H9 (cell line): ENCODE data around the gene ATP8A1. TPM values are rescaled to one million over a fixed set of nuclear protein-coding genes. Genes with fewer than 3 reads are reported as not detected.

Experiments
- DNase-seq: peaks from one replicate; pipeline ENCODE4 v3.0.0-alpha.2; 2017
- H2AFZ ChIP-seq: one replicate; pipeline ENCODE4 v1.6.1; 2013; ENCODE audit warnings: mild to moderate bottlenecking, low read length, control low read depth, moderate library complexity
- H2AK5ac ChIP-seq: 2 replicates; pipeline ENCODE4 v1.6.1; 2013; ENCODE audit warnings: low read length, control low read depth, mixed read lengths; ENCODE audit not compliant: insufficient read length
- H2BK120ac ChIP-seq: one replicate; pipeline ENCODE4 v1.6.1; 2013; ENCODE audit warnings: low read depth, mild to moderate bottlenecking, low read length, control low read depth, inconsistent platforms; ENCODE audit not compliant: poor library complexity, severe bottlenecking
- H2BK12ac ChIP-seq: 2 replicates; pipeline ENCODE4 v1.6.1; 2013; ENCODE audit warnings: low read length, control low read depth, mixed read lengths, low read depth; ENCODE audit not compliant: insufficient read length
- H2BK15ac ChIP-seq: 2 replicates; pipeline ENCODE4 v1.6.1; 2013; ENCODE audit warnings: low read depth, low read length, control low read depth
- H2BK20ac ChIP-seq: one replicate; pipeline ENCODE4 v1.6.1; 2013; ENCODE audit warnings: low read depth, mild to moderate bottlenecking, low read length, control low read depth, inconsistent platforms; ENCODE audit not compliant: poor library complexity, severe bottlenecking
- H2BK5ac ChIP-seq: 2 replicates; pipeline ENCODE4 v1.6.1; 2013; ENCODE audit warnings: low read length, control low read depth, mixed read lengths; ENCODE audit not compliant: insufficient read length
- H3K14ac ChIP-seq: 2 replicates; pipeline ENCODE4 v1.6.1; 2013; ENCODE audit warnings: low read length, control low read depth; ENCODE audit not compliant: insufficient read depth
- H3K18ac ChIP-seq: 2 replicates; pipeline ENCODE4 v1.6.1; 2013; ENCODE audit warnings: low read depth, mild to moderate bottlenecking, mixed read lengths, low read length, control low read depth; ENCODE audit not compliant: insufficient read length
- H3K23ac ChIP-seq: 2 replicates; pipeline ENCODE4 v1.6.1; 2013; ENCODE audit warnings: low read length, control low read depth, mixed read lengths, low read depth; ENCODE audit not compliant: insufficient read length
- H3K23me2 ChIP-seq: 2 replicates; pipeline ENCODE4 v1.6.1; 2013; ENCODE audit warnings: low read depth, mild to moderate bottlenecking, mixed read lengths, low read length, control low read depth; ENCODE audit not compliant: insufficient read length, poor library complexity, severe bottlenecking
- H3K27ac ChIP-seq: 2 replicates; pipeline ENCODE4 v1.5.1; 2013; ENCODE audit warnings: low read length, control low read depth, mixed read lengths, low read depth; ENCODE audit not compliant: insufficient read length
- H3K27me3 ChIP-seq: 2 replicates; pipeline ENCODE4 v1.6.1; 2013; ENCODE audit warnings: low read length, control low read depth, inconsistent platforms; ENCODE audit not compliant: insufficient read depth
- H3K4ac ChIP-seq: 2 replicates; pipeline ENCODE4 v1.6.1; 2013; ENCODE audit warnings: low read depth, mild to moderate bottlenecking, control low read depth, inconsistent platforms, low read length, moderate library complexity
- H3K4me1 ChIP-seq: 2 replicates; pipeline ENCODE4 v1.6.1; 2013; ENCODE audit warnings: low read length, control low read depth, inconsistent platforms; ENCODE audit not compliant: insufficient read depth
- H3K4me2 ChIP-seq: 2 replicates; pipeline ENCODE4 v1.6.1; 2013; ENCODE audit warnings: low read length, control low read depth, mixed read lengths; ENCODE audit not compliant: insufficient read length, insufficient read depth
- H3K56ac ChIP-seq: 2 replicates; pipeline ENCODE4 v1.6.1; 2013; ENCODE audit warnings: low read depth, mild to moderate bottlenecking, mixed read lengths, low read length, control low read depth; ENCODE audit not compliant: insufficient read length
- H3K79me1 ChIP-seq: 2 replicates; pipeline ENCODE4 v1.6.1; 2013; ENCODE audit warnings: low read depth, mild to moderate bottlenecking, moderate library complexity, low read length, control low read depth, inconsistent platforms; ENCODE audit not compliant: insufficient read depth, poor library complexity, severe bottlenecking
- H3K79me2 ChIP-seq: 2 replicates; pipeline ENCODE4 v1.6.1; 2013; ENCODE audit warnings: low read length, control low read depth, inconsistent platforms; ENCODE audit not compliant: insufficient read depth
- H3K9ac ChIP-seq: 2 replicates; pipeline ENCODE4 v1.6.1; 2013; ENCODE audit warnings: low read length, control low read depth, mixed read lengths; ENCODE audit not compliant: insufficient read length; ENCODE audit errors: extremely low read depth
- H3K9me3 ChIP-seq: one replicate; pipeline ENCODE4 v1.6.1; 2013; ENCODE audit warnings: low read depth, low read length, inconsistent platforms; ENCODE audit not compliant: control insufficient read depth
- H3T11ph ChIP-seq: one replicate; pipeline ENCODE4 v1.6.1; 2013; ENCODE audit warnings: mild to moderate bottlenecking, low read length, control low read depth, inconsistent platforms
- H4K20me1 ChIP-seq: one replicate; pipeline ENCODE4 v1.6.1; 2013; ENCODE audit not compliant: control insufficient read depth, insufficient read length, insufficient read depth
- H4K5ac ChIP-seq: 2 replicates; pipeline ENCODE4 v1.6.1; 2013; ENCODE audit warnings: low read depth, mild to moderate bottlenecking, mixed read lengths, low read length, control low read depth; ENCODE audit not compliant: insufficient read length
- H4K8ac ChIP-seq: replicated peaks from 2 replicates; pipeline ENCODE4 v1.6.1; 2013; ENCODE audit warnings: low read length, control low read depth, mixed read lengths, low read depth; ENCODE audit not compliant: insufficient read length
- H4K91ac ChIP-seq: 2 replicates; pipeline ENCODE4 v1.6.1; 2013; ENCODE audit warnings: low read depth, mild to moderate bottlenecking, moderate library complexity, mixed read lengths, low read length, control low read depth; ENCODE audit not compliant: insufficient read length
- H3K27ac Mint-ChIP-seq, 3 experiments: 2 replicates in 2 of 3; 3 replicates in 1 of 3; pipeline ENCODE4 v1.8.0; 2020 to 2021; ENCODE audit warnings: mixed read lengths in 3 of 3, mild to moderate bottlenecking in 1 of 3, moderate library complexity in 1 of 3
- H3K27me3 Mint-ChIP-seq: 2 replicates; pipeline ENCODE4 v1.8.0; 2021; ENCODE audit warnings: low read depth, mild to moderate bottlenecking, moderate library complexity, mixed read lengths
- H3K36me3 Mint-ChIP-seq, 3 experiments: 2 replicates in 2 of 3; 3 replicates in 1 of 3; pipeline ENCODE4 v1.8.0; 2020 to 2021; ENCODE audit warnings: low read depth in 3 of 3, mixed read lengths in 3 of 3; ENCODE audit not compliant: insufficient read depth in 1 of 3
- H3K4me1 Mint-ChIP-seq, 2 experiments: 2 replicates each; pipeline ENCODE4 v1.8.0; 2020; ENCODE audit warnings: mixed read lengths in 2 of 2
- H3K4me3 Mint-ChIP-seq, 2 experiments: 2 replicates in 1 of 2; 3 replicates in 1 of 2; pipeline ENCODE4 v1.8.0; 2020 to 2021; ENCODE audit warnings: mild to moderate bottlenecking in 2 of 2, mixed read lengths in 2 of 2, moderate library complexity in 1 of 2
- H3K9me3 Mint-ChIP-seq, 2 experiments: 2 replicates in 1 of 2; 3 replicates in 1 of 2; pipeline ENCODE4 v1.8.0; 2020; ENCODE audit warnings: mild to moderate bottlenecking in 2 of 2, mixed read lengths in 2 of 2, moderate library complexity in 1 of 2
- total RNA-seq: library from RNA; stranded (reverse); gene quantifications from 2 replicates; pipeline ENCODE4 v1.2.1, GENCODE V29; 2021
- TF ChIP-seq, protein P1 (sequence below): fragments of 200-600 bp; sonication (generic); conservative IDR thresholded peaks from 3 replicates; pipeline ENCODE4 v1.8.0; 2021; ENCODE audit warnings: antibody characterized with exemption, mild to moderate bottlenecking

ATP8A1 gene
- total RNA-seq, 1 experiment from 2014 or later = 5.1 TPM

DNA sequence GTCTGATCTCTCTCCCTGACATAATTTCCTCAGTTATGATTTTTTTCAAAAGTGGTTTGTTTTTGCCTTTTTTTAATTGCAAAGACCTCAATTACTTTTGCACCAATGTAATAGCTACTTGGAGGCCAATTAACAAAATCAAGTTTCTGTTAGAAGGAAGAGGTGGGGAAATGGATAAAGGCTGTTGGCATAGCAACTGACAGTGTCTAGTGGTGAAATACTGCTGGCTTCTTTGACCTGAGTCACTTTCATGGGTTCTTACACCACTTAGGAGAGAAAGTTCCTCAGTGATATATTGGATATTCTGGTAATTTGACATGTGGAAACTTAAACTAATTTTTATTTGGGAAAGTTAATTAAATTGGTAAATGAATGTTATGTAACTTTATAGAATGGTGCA is 26.5 kb upstream of the ATP8A1 start:
- no peak overlapping the region for H4K8ac ChIP-seq
- H2BK20ac ChIP-seq = no peak overlapping the region
- no peak overlapping the region for H3K14ac ChIP-seq
- DNase-seq = no peak
- no peaks in the 10 kb centered on the region for H3K36me3 Mint-ChIP-seq
- H3K56ac ChIP-seq = no peak overlapping the region
- no peaks in the 10 kb centered on the region for H3K4me1 ChIP-seq
- H3K4ac ChIP-seq = no peak overlapping the region
- H3K27ac Mint-ChIP-seq = no peak overlapping the region
- H4K20me1 ChIP-seq = no peaks in the 10 kb centered on the region
- no peaks in the 10 kb centered on the region for H3K79me1 ChIP-seq
- H3K4me1 Mint-ChIP-seq = no peaks in the 10 kb centered on the region
- peaks cover 0 to 3% of the 10 kb centered on the region in 2 experiments; a peak in 1 of 5 replicates for H3K9me3 Mint-ChIP-seq
- no peaks in the 10 kb centered on the region for H3K27me3 ChIP-seq
- no peak overlapping the region for H3K4me3 Mint-ChIP-seq
- H3K79me2 ChIP-seq = no peaks in the 10 kb centered on the region
- no peak overlapping the region for H2AFZ ChIP-seq
- H2BK5ac ChIP-seq = no peak overlapping the region
- no peaks in the 10 kb centered on the region for H3K23me2 ChIP-seq
- H3K18ac ChIP-seq = no peak overlapping the region
- no peak overlapping the region for H3T11ph ChIP-seq
- no peaks in the 10 kb centered on the region for H3K9me3 ChIP-seq
- no peak overlapping the region for H3K27ac ChIP-seq
- H3K23ac ChIP-seq = no peak overlapping the region
- TF ChIP-seq, protein P1, sequence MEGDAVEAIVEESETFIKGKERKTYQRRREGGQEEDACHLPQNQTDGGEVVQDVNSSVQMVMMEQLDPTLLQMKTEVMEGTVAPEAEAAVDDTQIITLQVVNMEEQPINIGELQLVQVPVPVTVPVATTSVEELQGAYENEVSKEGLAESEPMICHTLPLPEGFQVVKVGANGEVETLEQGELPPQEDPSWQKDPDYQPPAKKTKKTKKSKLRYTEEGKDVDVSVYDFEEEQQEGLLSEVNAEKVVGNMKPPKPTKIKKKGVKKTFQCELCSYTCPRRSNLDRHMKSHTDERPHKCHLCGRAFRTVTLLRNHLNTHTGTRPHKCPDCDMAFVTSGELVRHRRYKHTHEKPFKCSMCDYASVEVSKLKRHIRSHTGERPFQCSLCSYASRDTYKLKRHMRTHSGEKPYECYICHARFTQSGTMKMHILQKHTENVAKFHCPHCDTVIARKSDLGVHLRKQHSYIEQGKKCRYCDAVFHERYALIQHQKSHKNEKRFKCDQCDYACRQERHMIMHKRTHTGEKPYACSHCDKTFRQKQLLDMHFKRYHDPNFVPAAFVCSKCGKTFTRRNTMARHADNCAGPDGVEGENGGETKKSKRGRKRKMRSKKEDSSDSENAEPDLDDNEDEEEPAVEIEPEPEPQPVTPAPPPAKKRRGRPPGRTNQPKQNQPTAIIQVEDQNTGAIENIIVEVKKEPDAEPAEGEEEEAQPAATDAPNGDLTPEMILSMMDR = no peak
- H4K5ac ChIP-seq = no peak overlapping the region
- H4K91ac ChIP-seq = no peak overlapping the region
- H2BK120ac ChIP-seq = no peak overlapping the region
- H2BK15ac ChIP-seq = no peak overlapping the region
- no peak overlapping the region for H2AK5ac ChIP-seq
- H2BK12ac ChIP-seq = no peak overlapping the region
- no peak overlapping the region for H3K9ac ChIP-seq
- H3K4me2 ChIP-seq = no peak overlapping the region
- no peaks in the 10 kb centered on the region for H3K27me3 Mint-ChIP-seq
